Stimulated activated CD4-positive, alpha-beta T cell treated with anti-CD3 and anti-CD28 coated beads, TNF-alpha, amount 100 ng/mL, for 48 hours (primary cell): ENCODE results near the gene ZNF746.

Experiments used
- DNase-seq, 3 donors: peaks; one replicate each; pipeline ENCODE4 v3.0.0-alpha.2; 2020; ENCODE audit warnings: low read depth in 3 of 3

The ZNF746 gene

DNA sequence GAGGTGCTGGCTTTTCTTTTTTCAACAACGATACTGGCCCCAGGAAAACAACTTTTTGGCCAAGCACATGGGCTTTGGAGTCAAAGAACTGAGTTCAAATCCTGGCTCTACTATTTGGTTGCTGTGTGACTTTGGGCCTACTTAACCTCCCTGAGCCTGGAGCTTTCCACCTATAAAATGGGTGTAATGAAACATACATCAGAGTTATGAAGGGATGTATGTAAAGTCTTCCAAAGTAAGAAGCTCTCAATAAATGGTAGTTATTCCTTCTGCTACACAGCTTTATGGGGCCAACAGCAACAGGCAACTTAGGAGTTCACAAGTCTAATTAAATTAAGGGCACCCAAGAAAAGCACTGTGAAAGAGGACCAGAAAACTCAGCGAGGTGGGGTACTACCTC is 69.7 kb downstream of the ZNF746 start:
- no peak for DNase-seq

DNA sequence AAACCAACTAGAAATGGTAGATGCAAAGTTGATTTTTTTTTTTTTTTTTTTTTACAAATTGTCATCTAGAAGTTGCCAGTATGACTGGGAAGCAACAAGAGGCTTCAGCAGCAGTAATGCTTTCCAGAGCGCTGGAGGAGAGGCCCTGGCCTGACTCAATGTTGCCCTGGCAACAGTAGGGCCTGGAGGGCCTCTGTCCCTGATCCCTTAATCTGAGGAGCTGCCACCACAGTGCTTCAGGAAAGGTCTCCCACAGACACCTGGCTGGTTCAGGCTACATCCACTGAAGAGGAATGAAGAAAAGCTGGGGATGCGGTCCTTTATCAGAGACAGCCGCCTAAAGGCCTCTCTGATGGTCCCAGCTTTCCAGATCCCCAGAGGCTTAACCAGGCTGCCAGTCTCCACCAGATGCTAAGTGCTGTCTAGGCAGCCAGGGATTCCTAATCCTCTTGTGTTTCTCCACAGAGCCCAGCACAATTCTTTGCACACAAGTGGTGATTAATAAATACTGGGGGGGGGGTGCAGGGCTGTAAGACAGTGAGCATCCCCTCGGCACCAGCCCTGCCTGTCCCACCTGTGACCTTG is 70.4 kb downstream of the ZNF746 start:
- no peak for DNase-seq

DNA sequence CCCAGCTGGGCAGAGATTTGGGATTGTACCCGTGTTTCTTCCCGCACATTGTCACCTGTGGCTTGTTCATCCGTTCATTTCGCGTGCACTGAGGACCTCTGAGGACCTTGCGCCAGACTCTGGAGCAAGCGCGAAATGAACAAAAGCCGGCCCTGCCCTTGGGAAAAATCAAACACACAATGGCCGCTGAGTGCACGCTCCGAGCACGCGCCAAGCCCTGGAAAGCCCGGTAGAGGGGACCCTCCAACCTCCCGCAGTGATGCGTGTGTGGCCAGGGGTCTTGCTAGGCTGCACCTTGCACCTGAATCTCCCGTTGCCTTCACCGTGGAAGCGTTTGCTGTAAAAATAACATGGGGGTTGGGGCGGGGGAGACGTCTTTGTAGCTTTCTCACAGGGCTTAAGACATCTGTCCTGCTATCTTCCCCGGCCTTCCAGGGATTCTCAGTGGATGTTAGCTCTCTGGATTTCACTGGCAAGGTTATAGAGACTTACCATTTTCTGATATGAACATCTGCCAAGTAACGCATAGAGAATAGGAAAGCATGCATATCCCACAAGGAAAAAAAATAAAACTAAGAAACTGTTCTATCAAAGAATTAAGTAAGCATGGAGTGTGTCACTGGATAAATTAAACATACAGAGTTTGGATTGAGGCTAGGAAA is 74.0 kb downstream of the ZNF746 start:
- no peak for DNase-seq

DNA sequence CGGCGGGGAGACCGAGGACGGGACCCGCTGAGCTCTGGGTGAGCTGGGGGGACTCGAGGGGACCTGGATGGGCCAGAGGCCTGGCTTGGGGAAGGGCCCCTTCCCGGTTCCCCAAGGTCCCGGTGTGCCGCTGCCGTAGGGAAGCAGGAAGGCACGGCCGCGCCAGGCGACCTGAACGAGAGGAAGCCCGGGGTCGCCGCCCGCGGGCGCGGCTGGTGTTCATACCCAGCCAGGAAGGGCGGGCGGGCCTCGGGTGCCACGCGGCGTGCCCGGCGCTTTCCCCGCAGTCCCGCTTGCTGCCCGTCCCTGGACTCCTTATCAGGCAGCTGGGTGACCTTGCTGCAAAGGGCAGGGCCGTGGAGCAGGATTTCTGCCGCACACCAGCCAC is 74.7 kb downstream of the ZNF746 start:
- peak in 1 of 3 donors; percentile 2 for DNase-seq
